HL-60 (cell line): ENCODE data around the gene RAB17.

ENCODE experiments used
- DNase-seq, 2 experiments: peaks; one replicate each; pipeline ENCODE4 v3.0.0-alpha.2; 2010 to 2020; ENCODE audit warnings: low read depth in 1 of 2, low spot score in 1 of 2
- H3K27ac ChIP-seq: fragments of 250-450 bp; sonication (Bioruptor Pico); replicated peaks from 2 replicates; pipeline ENCODE4 v1.5.1; 2020; ENCODE audit warnings: mild to moderate bottlenecking, moderate library complexity
- H3K27me3 ChIP-seq: fragments of 250-450 bp; sonication (Bioruptor Pico); 2 replicates; pipeline ENCODE4 v1.5.1; 2021; ENCODE audit warnings: mild to moderate bottlenecking, moderate library complexity; ENCODE audit not compliant: insufficient read depth, poor library complexity, severe bottlenecking
- H3K4me3 ChIP-seq: replicated peaks from 2 replicates; pipeline ENCODE4 v1.5.1; 2011; ENCODE audit warnings: mild to moderate bottlenecking, control low read depth, low read length; ENCODE audit not compliant: insufficient read depth
- CTCF ChIP-seq: IDR thresholded peaks from one replicate; pipeline ENCODE4 v1.5.1; 2011; ENCODE audit warnings: low read length, control low read depth, inconsistent platforms; ENCODE audit not compliant: insufficient read depth
- GABPA ChIP-seq: IDR thresholded peaks from 2 replicates; pipeline ENCODE4 v1.6.1; 2012; ENCODE audit warnings: low read depth
- POLR2AphosphoS5 ChIP-seq: IDR thresholded peaks from 2 replicates; pipeline ENCODE4 v1.6.1; 2012; ENCODE audit warnings: low read depth
- REST ChIP-seq: IDR thresholded peaks from 2 replicates; pipeline ENCODE4 v1.6.1; 2012; ENCODE audit warnings: low read depth; ENCODE audit not compliant: insufficient replicate concordance
- SPI1 ChIP-seq: IDR thresholded peaks from 2 replicates; pipeline ENCODE4 v1.6.1; 2012; ENCODE audit warnings: low read depth, mild to moderate bottlenecking, borderline replicate concordance
- long read RNA-seq: library from polyadenylated mRNA; unstranded; transcript quantifications from one replicate; pipeline ENCODE4 v2.0.0, GENCODE V29; 2020

RAB17 gene
- long read RNA-seq, result 0 reads

- H3K27ac ChIP-seq, result no peak within 1 kb of the TSS
- no peak for DNase-seq
- no peaks in the 10 kb centered on the region for H3K27me3 ChIP-seq
- TF ChIP-seq SPI1, result no peak
- no peak for TF ChIP-seq REST
- TF ChIP-seq CTCF, result no peak
- no peak for TF ChIP-seq GABPA
- TF ChIP-seq POLR2AphosphoS5, result no peak
- H3K4me3 ChIP-seq, result peak within 1 kb of the TSS; percentile 33
Observed at GRCh38 chr2:237590272-237591140, at the start of gene RAB17. Gene RAB17, minus strand, starts transcription at chr2:237590734. Its CDS starts 4,580 bp downstream, at chr2:237586154.

- Histone ChIP-seq H3K27me3 (no peaks in the 10 kb centered on the region), H3K4me3 (no peak overlapping the region), H3K27ac (no peak overlapping the region)
- TF ChIP-seq CTCF (no peak), GABPA (no peak), SPI1 (no peak), REST (no peak), POLR2AphosphoS5 (no peak)
- no peak for DNase-seq
Observed at GRCh38 chr2:237639836-237640220, 49.3 kb upstream of the RAB17 start.

GRCh38 chr2:237639052-237639835 lies 48.7 kb upstream of the RAB17 start:
- no peaks in the 10 kb centered on the region for H3K27me3 ChIP-seq
- H3K27ac ChIP-seq, result no peak overlapping the region
- TF ChIP-seq GABPA, result no peak
- no peak for TF ChIP-seq SPI1
- DNase-seq, result no peak
- H3K4me3 ChIP-seq, result no peak overlapping the region

- H3K27ac ChIP-seq, result no peak overlapping the region
- no peak for DNase-seq
- TF ChIP-seq REST (no peak), SPI1 (no peak), CTCF (no peak), GABPA (no peak), POLR2AphosphoS5 (no peak)
- no peaks in the 10 kb centered on the region for H3K27me3 ChIP-seq
- H3K4me3 ChIP-seq, result no peak overlapping the region
Observed at GRCh38 chr2:237638176-237638575, 47.6 kb upstream of the RAB17 start.
